ENCODE results near the gene FABP2.

FABP2 gene

GRCh38 chr4:119271361-119272085, 50.4 kb downstream of the FABP2 start:
- H3K27ac ChIP-seq (replicated peaks) = no peak overlapping the region
- DNase-seq (ENCODE audit: low read depth in 1 of 2, low spot score in 1 of 2) = no peak
- no peak overlapping the region for H3K4me3 ChIP-seq (replicated peaks; ENCODE audit: insufficient read depth, low read length)
- TF ChIP-seq CTCF (IDR thresholded peaks at IDR 0.05; ENCODE audit: insufficient read depth, low read length) (no peak), POLR2AphosphoS5 (IDR thresholded peaks at IDR 0.05; ENCODE audit: low read depth) (no peak), REST (IDR thresholded peaks at IDR 0.05; ENCODE audit: insufficient replicate concordance, low read depth) (no peak), SPI1 (IDR thresholded peaks at IDR 0.05; ENCODE audit: borderline replicate concordance, low read depth) (no peak), GABPA (IDR thresholded peaks at IDR 0.05; ENCODE audit: low read depth) (no peak)
- H3K27me3 ChIP-seq (ENCODE audit: insufficient read depth, poor library complexity, severe bottlenecking) = no peaks in the 10 kb centered on the region

- DNase-seq (ENCODE audit: low read depth in 1 of 2, low spot score in 1 of 2) = no peak
- H3K27ac ChIP-seq (replicated peaks) = no peak overlapping the region
- H3K4me3 ChIP-seq (replicated peaks; ENCODE audit: insufficient read depth, low read length) = no peak overlapping the region
- no peaks in the 10 kb centered on the region for H3K27me3 ChIP-seq (ENCODE audit: insufficient read depth, poor library complexity, severe bottlenecking)
- TF ChIP-seq GABPA (IDR thresholded peaks at IDR 0.05; ENCODE audit: low read depth) (no peak), REST (IDR thresholded peaks at IDR 0.05; ENCODE audit: insufficient replicate concordance, low read depth) (no peak), SPI1 (IDR thresholded peaks at IDR 0.05; ENCODE audit: borderline replicate concordance, low read depth) (no peak), POLR2AphosphoS5 (IDR thresholded peaks at IDR 0.05; ENCODE audit: low read depth) (no peak), CTCF (IDR thresholded peaks at IDR 0.05; ENCODE audit: insufficient read depth, low read length) (no peak)
Measured at GRCh38 chr4:119268466-119268865, 53.5 kb downstream of the FABP2 start.

Data from HL-60 (cell line).